ENCODE data around the gene FCSK. TPM values are rescaled to one million over a fixed set of nuclear protein-coding genes. Genes with fewer than 3 reads are reported as not detected.

Gene FCSK
- total RNA-seq, 3 donors from 2014 or later (not counting 1 experiment from before 2014, with no cell fraction given), result 28.5 to 33.0 (median 29.6) TPM

DNA sequence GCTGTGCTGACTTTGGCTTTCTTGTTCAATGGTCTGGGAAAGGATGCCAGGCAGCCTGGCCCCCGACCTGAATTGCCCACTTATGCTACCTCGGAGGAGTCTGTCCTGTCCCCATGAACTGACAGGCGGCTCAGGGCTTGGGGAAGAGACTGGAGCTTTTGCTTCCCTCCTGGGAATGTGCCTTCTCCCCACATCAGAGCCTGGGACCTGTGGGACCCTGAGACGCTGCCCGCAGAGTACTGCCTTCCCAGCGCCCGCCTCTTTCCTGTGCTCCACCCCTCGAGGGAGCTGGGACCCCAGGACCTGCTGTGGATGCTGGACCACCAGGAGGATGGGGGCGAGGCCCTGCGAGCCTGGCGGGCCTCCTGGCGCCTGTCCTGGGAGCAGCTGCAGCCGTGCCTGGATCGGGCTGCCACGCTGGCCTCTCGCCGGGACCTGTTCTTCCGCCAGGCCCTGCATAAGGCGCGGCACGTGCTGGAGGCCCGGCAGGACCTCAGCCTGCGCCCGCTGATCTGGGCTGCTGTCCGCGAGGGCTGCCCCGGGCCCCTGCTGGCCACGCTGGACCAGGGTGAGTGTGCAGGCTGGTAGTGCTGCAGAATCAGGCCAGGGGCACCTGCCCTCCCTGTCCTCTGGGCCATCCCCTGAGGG is 18.5 kb downstream of the FCSK start:
- no peak for ATAC-seq
- no peaks in the 10 kb centered on the region for H3K27me3 Mint-ChIP-seq (ENCODE audit: low read depth in 2 of 2)
- no peak for DNase-seq
- no peaks in the 10 kb centered on the region for H3K36me3 Mint-ChIP-seq
- Histone ChIP-seq H3K4me1 (ENCODE audit: control insufficient read depth, insufficient read depth, low read length) (no peaks in the 10 kb centered on the region), H3K9me3 (ENCODE audit: control insufficient read depth, insufficient read depth, low read length) (no peaks in the 10 kb centered on the region), H3K36me3 (ENCODE audit: control insufficient read depth, insufficient read depth, low read length) (peaks cover 14% of the 10 kb centered on the region), H3K27ac (ENCODE audit: low read length) (no peak overlapping the region), H3K4me3 (ENCODE audit: low read length) (no peak overlapping the region), H3K27me3 (ENCODE audit: control insufficient read depth, insufficient read depth, low read length) (no peaks in the 10 kb centered on the region)
- no peak overlapping the region for H3K27ac Mint-ChIP-seq
- 94% methylated on average over 28 of the region's 28 CpGs for WGBS (ENCODE audit: insufficient coverage)
- TF ChIP-seq, protein P1, sequence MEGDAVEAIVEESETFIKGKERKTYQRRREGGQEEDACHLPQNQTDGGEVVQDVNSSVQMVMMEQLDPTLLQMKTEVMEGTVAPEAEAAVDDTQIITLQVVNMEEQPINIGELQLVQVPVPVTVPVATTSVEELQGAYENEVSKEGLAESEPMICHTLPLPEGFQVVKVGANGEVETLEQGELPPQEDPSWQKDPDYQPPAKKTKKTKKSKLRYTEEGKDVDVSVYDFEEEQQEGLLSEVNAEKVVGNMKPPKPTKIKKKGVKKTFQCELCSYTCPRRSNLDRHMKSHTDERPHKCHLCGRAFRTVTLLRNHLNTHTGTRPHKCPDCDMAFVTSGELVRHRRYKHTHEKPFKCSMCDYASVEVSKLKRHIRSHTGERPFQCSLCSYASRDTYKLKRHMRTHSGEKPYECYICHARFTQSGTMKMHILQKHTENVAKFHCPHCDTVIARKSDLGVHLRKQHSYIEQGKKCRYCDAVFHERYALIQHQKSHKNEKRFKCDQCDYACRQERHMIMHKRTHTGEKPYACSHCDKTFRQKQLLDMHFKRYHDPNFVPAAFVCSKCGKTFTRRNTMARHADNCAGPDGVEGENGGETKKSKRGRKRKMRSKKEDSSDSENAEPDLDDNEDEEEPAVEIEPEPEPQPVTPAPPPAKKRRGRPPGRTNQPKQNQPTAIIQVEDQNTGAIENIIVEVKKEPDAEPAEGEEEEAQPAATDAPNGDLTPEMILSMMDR (IDR thresholded peaks at IDR 0.05), result no peak
- intact Hi-C loops (cut with micrococcal nuclease), result no loop called here
- no peak overlapping the region for H3K4me3 Mint-ChIP-seq
- no peaks in the 10 kb centered on the region for H3K9me3 Mint-ChIP-seq
- no peaks in the 10 kb centered on the region for H3K4me1 Mint-ChIP-seq

DNA sequence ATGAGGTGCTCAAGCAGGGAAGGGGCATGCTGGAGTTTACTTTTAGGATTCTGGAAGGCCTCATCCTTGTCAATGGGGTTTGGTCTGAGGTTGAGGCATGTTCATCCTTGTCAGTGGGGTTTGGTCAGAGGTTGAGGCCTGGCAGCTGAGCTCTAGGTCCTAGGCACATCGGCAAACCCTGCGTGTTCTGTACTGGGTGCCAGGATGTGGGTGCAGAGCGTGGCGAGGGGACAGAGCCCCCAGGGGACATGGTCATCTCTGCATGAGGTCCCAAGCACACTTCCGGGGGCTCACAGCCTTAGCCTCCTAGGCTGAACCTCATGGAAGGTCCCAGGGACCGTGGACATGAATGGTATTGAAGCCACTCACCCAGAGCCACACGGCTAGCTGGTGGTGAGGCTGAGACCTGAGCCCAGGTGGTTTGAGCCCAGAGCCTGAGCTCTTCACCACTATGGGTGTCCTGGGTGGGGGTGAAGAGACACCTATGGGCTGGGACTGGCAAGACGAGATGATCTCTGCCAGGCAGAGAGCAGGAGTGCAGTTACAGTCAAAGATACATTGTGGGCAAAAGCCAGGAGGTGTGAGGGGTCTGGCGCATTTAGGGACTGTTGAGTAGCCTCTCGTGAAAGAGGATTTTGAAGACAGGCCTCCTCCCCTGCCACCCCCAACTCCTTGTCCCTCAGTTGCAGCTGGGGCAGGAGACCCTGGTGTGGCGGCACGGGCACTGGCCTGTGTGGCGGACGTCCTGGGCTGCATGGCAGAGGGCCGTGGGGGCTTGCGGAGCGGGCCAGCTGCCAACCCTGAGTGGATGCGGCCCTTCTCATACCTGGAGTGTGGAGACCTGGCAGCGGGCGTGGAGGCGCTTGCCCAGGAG is 19.3 kb downstream of the FCSK start:
- ATAC-seq (no peak), DNase-seq (no peak)
- Histone ChIP-seq H3K36me3 (ENCODE audit: control insufficient read depth, insufficient read depth, low read length) (peaks cover 14% of the 10 kb centered on the region), H3K9me3 (ENCODE audit: control insufficient read depth, insufficient read depth, low read length) (no peaks in the 10 kb centered on the region), H3K4me3 (ENCODE audit: low read length) (no peak overlapping the region), H3K4me1 (ENCODE audit: control insufficient read depth, insufficient read depth, low read length) (peaks cover 5% of the 10 kb centered on the region), H3K27me3 (ENCODE audit: control insufficient read depth, insufficient read depth, low read length) (no peaks in the 10 kb centered on the region), H3K27ac (ENCODE audit: low read length) (no peak overlapping the region)
- Mint-ChIP-seq H3K36me3 (no peaks in the 10 kb centered on the region), H3K9me3 (no peaks in the 10 kb centered on the region), H3K4me1 (no peaks in the 10 kb centered on the region), H3K27me3 (ENCODE audit: low read depth in 2 of 2) (no peaks in the 10 kb centered on the region), H3K4me3 (no peak overlapping the region), H3K27ac (no peak overlapping the region)
- WGBS (ENCODE audit: insufficient coverage), result 95% methylated on average over 21 of the region's 21 CpGs
- intact Hi-C loops (cut with micrococcal nuclease), result no loop called here
- TF ChIP-seq, protein P1 (IDR thresholded peaks at IDR 0.05), result no peak

DNA sequence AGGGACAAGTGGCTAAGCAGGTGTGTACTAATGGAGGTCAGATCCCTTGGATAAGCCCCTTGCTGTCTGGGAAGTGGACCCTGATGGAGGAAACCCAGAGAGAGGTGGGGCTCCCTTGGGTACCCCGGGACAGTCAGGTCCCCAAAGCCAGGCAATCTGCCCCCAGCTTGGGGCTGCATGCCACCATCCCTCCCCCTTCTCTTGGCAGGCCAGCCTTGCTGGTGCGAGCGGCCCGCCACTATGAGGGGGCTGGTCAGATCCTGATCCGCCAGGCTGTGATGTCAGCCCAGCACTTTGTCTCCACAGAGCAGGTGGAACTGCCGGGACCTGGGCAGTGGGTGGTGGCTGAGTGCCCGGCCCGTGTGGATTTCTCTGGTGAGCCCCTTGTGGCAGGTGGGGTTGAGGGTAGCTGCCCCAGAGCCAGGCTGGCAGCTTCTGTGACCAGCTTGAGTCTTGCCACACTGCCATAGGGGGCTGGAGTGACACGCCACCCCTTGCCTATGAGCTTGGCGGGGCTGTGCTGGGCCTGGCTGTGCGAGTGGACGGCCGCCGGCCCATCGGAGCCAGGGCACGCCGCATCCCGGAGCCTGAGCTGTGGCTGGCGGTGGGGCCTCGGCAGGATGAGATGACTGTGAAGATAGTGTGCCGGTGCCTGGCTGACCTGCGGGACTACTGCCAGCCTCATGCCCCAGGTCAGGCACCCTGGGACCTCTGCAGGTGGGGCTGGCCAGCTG is 20.1 kb downstream of the FCSK start:
- Mint-ChIP-seq H3K27me3 (ENCODE audit: low read depth in 2 of 2) (no peaks in the 10 kb centered on the region), H3K27ac (no peak overlapping the region), H3K4me3 (no peak overlapping the region), H3K9me3 (no peaks in the 10 kb centered on the region), H3K4me1 (no peaks in the 10 kb centered on the region), H3K36me3 (no peaks in the 10 kb centered on the region)
- DNase-seq (no peak), ATAC-seq (no peak)
- intact Hi-C loops (cut with micrococcal nuclease), result no loop called here
- no peaks in the 10 kb centered on the region for H3K9me3 ChIP-seq (ENCODE audit: control insufficient read depth, insufficient read depth, low read length)
- H3K4me1 ChIP-seq (ENCODE audit: control insufficient read depth, insufficient read depth, low read length), result peaks cover 5% of the 10 kb centered on the region
- no peaks in the 10 kb centered on the region for H3K27me3 ChIP-seq (ENCODE audit: control insufficient read depth, insufficient read depth, low read length)
- no peak overlapping the region for H3K4me3 ChIP-seq (ENCODE audit: low read length)
- TF ChIP-seq, protein P1 (IDR thresholded peaks at IDR 0.05), result no peak
- H3K36me3 ChIP-seq (ENCODE audit: control insufficient read depth, insufficient read depth, low read length), result peaks cover 22% of the 10 kb centered on the region
- WGBS (ENCODE audit: insufficient coverage), result 97% methylated on average over 22 of the region's 22 CpGs
- no peak overlapping the region for H3K27ac ChIP-seq (ENCODE audit: low read length)

Data from natural killer cell (primary cell).